ENCODE measurements around the gene NEDD4L. TPM values are rescaled to one million over a fixed set of nuclear protein-coding genes. Genes with fewer than 3 reads are reported as not detected.

NEDD4L gene
- total RNA-seq, 1 donor from 2014 or later, result 32.6 TPM

GRCh38 chr18:58025733-58026132 is 18.3 kb upstream of the NEDD4L start:
- ChIA-PET CTCF (no interaction called here), POLR2A (interaction anchor here (0.6 kb wide), 1 partner anchor 12 kb away, joined by 6 read pairs; no protein-coding TSS in a partner anchor)
- DNase-seq (no peak), ATAC-seq (ENCODE audit: low read depth) (no peak)
- Mint-ChIP-seq H3K36me3 (ENCODE audit: low read depth) (no peaks in the 10 kb centered on the region), H3K4me3 (no peak overlapping the region), H3K4me1 (no peaks in the 10 kb centered on the region), H3K9me3 (no peaks in the 10 kb centered on the region), H3K27ac (no peak overlapping the region), H3K27me3 (peaks cover 6% of the 10 kb centered on the region)
- intact Hi-C loops (cut with micrococcal nuclease), result no loop called here
- no peak for TF ChIP-seq CTCF (IDR thresholded peaks at IDR 0.05)

GRCh38 chr18:58026395-58026794 is 17.6 kb upstream of the NEDD4L start:
- H3K27ac Mint-ChIP-seq, result no peak overlapping the region
- H3K9me3 Mint-ChIP-seq, result no peaks in the 10 kb centered on the region
- H3K4me1 Mint-ChIP-seq, result no peaks in the 10 kb centered on the region
- CTCF ChIA-PET, result interaction anchor here (1.1 kb wide), 1 partner anchor 17 kb away, joined by 3 read pairs; the partner anchor contains the start of gene NEDD4L
- no peak for ATAC-seq (ENCODE audit: low read depth)
- H3K27me3 Mint-ChIP-seq, result peaks cover 6% of the 10 kb centered on the region
- TF ChIP-seq CTCF (IDR thresholded peaks at IDR 0.05), result no peak
- intact Hi-C loops (cut with micrococcal nuclease), result no loop called here
- POLR2A ChIA-PET, result no interaction called here
- no peaks in the 10 kb centered on the region for H3K36me3 Mint-ChIP-seq (ENCODE audit: low read depth)
- H3K4me3 Mint-ChIP-seq, result no peak overlapping the region
- no peak for DNase-seq

GRCh38 chr18:58026857-58027256 is 17.2 kb upstream of the NEDD4L start:
- intact Hi-C loops (cut with micrococcal nuclease), result no loop called here
- H3K27ac Mint-ChIP-seq, result no peak overlapping the region
- H3K36me3 Mint-ChIP-seq (ENCODE audit: low read depth), result no peaks in the 10 kb centered on the region
- DNase-seq, result no peak
- no peak for TF ChIP-seq CTCF (IDR thresholded peaks at IDR 0.05)
- peaks cover 6% of the 10 kb centered on the region for H3K27me3 Mint-ChIP-seq
- CTCF ChIA-PET, result interaction anchor here (1.1 kb wide), 1 partner anchor 17 kb away, joined by 3 read pairs; the partner anchor contains the start of gene NEDD4L
- POLR2A ChIA-PET, result no interaction called here
- H3K4me1 Mint-ChIP-seq, result no peaks in the 10 kb centered on the region
- ATAC-seq (ENCODE audit: low read depth), result no peak
- H3K9me3 Mint-ChIP-seq, result no peaks in the 10 kb centered on the region
- no peak overlapping the region for H3K4me3 Mint-ChIP-seq

- Mint-ChIP-seq H3K4me3 (no peak overlapping the region), H3K9me3 (no peaks in the 10 kb centered on the region), H3K27ac (no peak overlapping the region), H3K36me3 (ENCODE audit: low read depth) (no peaks in the 10 kb centered on the region), H3K4me1 (no peaks in the 10 kb centered on the region), H3K27me3 (peaks cover 6% of the 10 kb centered on the region)
- DNase-seq, result no peak
- ATAC-seq (ENCODE audit: low read depth), result no peak
- intact Hi-C loops (cut with micrococcal nuclease), result no loop called here
- TF ChIP-seq CTCF (IDR thresholded peaks at IDR 0.05), result no peak
- CTCF ChIA-PET, result interaction anchor here (1.1 kb wide), 1 partner anchor 16 kb away, joined by 3 read pairs; the partner anchor contains the start of gene NEDD4L
- POLR2A ChIA-PET, result no interaction called here
Measured at GRCh38 chr18:58027341-58027740, 16.7 kb upstream of the NEDD4L start.

- ChIA-PET POLR2A (no interaction called here), CTCF (interaction anchor here (0.5 kb wide), 1 partner anchor 146 kb away, joined by 3 read pairs; no protein-coding TSS in a partner anchor)
- no peak for TF ChIP-seq CTCF (IDR thresholded peaks at IDR 0.05)
- no peak overlapping the region for H3K4me3 Mint-ChIP-seq
- H3K27ac Mint-ChIP-seq, result no peak overlapping the region
- ATAC-seq (ENCODE audit: low read depth), result no peak
- intact Hi-C loops (cut with micrococcal nuclease), result no loop called here
- peaks cover 6% of the 10 kb centered on the region for H3K27me3 Mint-ChIP-seq
- H3K9me3 Mint-ChIP-seq, result no peaks in the 10 kb centered on the region
- H3K36me3 Mint-ChIP-seq (ENCODE audit: low read depth), result no peaks in the 10 kb centered on the region
- no peaks in the 10 kb centered on the region for H3K4me1 Mint-ChIP-seq
- no peak for DNase-seq
Measured at GRCh38 chr18:58028109-58028784, 15.8 kb upstream of the NEDD4L start.

Measured in activated B cell treated with CpG ODN at 0.5 μM for 24 hours (primary cell).